ENCODE results near the gene TMC6. TPM values are rescaled to one million over a fixed set of nuclear protein-coding genes. Genes with fewer than 3 reads are reported as not detected.

The TMC6 gene
- total and polyA plus RNA-seq, 2 of the 13 experiments (the other 11 are each of a cell fraction or from before 2014, with no cell fraction given) = 48.4 to 99.1 TPM

GRCh38 chr17:78168242-78168902 is 39.8 kb upstream of the TMC6 start, which contains the start of gene SYNGR2 (continued):
- TF ChIP-seq REST (IDR thresholded peaks at IDR 0.05; ENCODE audit: borderline replicate concordance in 1 of 2, low read depth in 1 of 2, low read length in 2 of 2) (no peak), E2F2 (CRISPR knock-in tag; IDR thresholded peaks at IDR 0.05; ENCODE audit: borderline replicate concordance) (peak; percentile 82; the same call in 1 of the 2 replicates), NR2C2 (CRISPR knock-in tag; IDR thresholded peaks at IDR 0.05; ENCODE audit: borderline replicate concordance) (peak; percentile 56; the same call in 1 of the 2 replicates), ATF2 (CRISPR knock-in tag; IDR thresholded peaks at IDR 0.05) (0 out of 2 replicates have a peak, but pooled peaks have one; percentile 18), ADNP (CRISPR knock-in tag; IDR thresholded peaks at IDR 0.05) (peak; percentile 42; the same call in 1 of the 2 replicates), NFKB2 (CRISPR knock-in tag; IDR thresholded peaks at IDR 0.05; ENCODE audit: borderline replicate concordance) (peak; percentile 43; the same call in 1 of the 2 replicates), NR3C1 (CRISPR knock-in tag; IDR thresholded peaks at IDR 0.05) (no peak), NFATC3 (CRISPR knock-in tag; IDR thresholded peaks at IDR 0.05) (no peak), JUNB (CRISPR knock-in tag; IDR thresholded peaks at IDR 0.05; ENCODE audit: borderline replicate concordance) (no peak), HNF4G (IDR thresholded peaks at IDR 0.05; ENCODE audit: borderline replicate concordance, low read depth, low read length) (peak; percentile 56; the same call in 1 of the 2 replicates), HNF4G (CRISPR knock-in tag; IDR thresholded peaks at IDR 0.05; ENCODE audit: borderline replicate concordance, low read depth) (peak; percentile 83; the same call in 1 of the 2 replicates), ZNF782 (CRISPR knock-in tag; IDR thresholded peaks at IDR 0.05; ENCODE audit: borderline replicate concordance) (no peak), ZNF354B (CRISPR knock-in tag; IDR thresholded peaks at IDR 0.05) (no peak), SNAPC5 (CRISPR knock-in tag; IDR thresholded peaks at IDR 0.05; ENCODE audit: borderline replicate concordance) (no peak), ZNF619 (CRISPR knock-in tag; IDR thresholded peaks at IDR 0.05) (0 out of 2 replicates have a peak, but pooled peaks have one; percentile 28), ZNF3 (CRISPR knock-in tag; IDR thresholded peaks at IDR 0.05) (no peak), ZNF841 (CRISPR knock-in tag; IDR thresholded peaks at IDR 0.05; ENCODE audit: borderline replicate concordance) (no peak), ZNF563 (CRISPR knock-in tag; IDR thresholded peaks at IDR 0.05) (peak; percentile 86; the same call in 1 of the 2 replicates), MTF1 (CRISPR knock-in tag; IDR thresholded peaks at IDR 0.05) (no peak), ZBTB33 (CRISPR knock-in tag; IDR thresholded peaks at IDR 0.05) (no peak)

All from HepG2 (cell line).